HepG2 (cell line): ENCODE results near the gene SURF2.

ENCODE experiments used
- CREB3 ChIP-seq: sonication (generic); formaldehyde crosslinking; IDR thresholded peaks from 2 replicates; pipeline ENCODE4 v1.5.0; 2020; ENCODE audit warnings: missing genetic modification reagents
- FOXA3 ChIP-seq: IDR thresholded peaks from 2 replicates; pipeline ENCODE4 v1.6.1; 2016; ENCODE audit warnings: missing genetic modification reagents, missing compliant biosample characterization
- FOXJ3 ChIP-seq: sonication (generic); formaldehyde crosslinking; IDR thresholded peaks from 2 replicates; pipeline ENCODE4 v1.4.0; 2020; ENCODE audit warnings: missing genetic modification reagents, mild to moderate bottlenecking, borderline replicate concordance
- KLF16 ChIP-seq, 2 experiments: sonication (generic) in 1 of 2; formaldehyde crosslinking in 1 of 2; IDR thresholded peaks; 2 replicates each; pipeline versions ENCODE4 v1.6.1 to v1.8.0; 2016 to 2023; ENCODE audit warnings: missing genetic modification reagents in 2 of 2, missing compliant biosample characterization in 1 of 2
- KLF9 ChIP-seq: IDR thresholded peaks from 2 replicates; pipeline ENCODE4 v1.6.1; 2016; ENCODE audit warnings: low read depth
- KMT2B ChIP-seq: IDR thresholded peaks from 2 replicates; pipeline ENCODE4 v1.6.1; 2016; ENCODE audit warnings: missing genetic modification reagents, missing compliant biosample characterization
- PBX3 ChIP-seq: sonication (generic); formaldehyde crosslinking; IDR thresholded peaks from 2 replicates; pipeline ENCODE4 v1.8.1; 2023; ENCODE audit warnings: missing genetic modification reagents, inconsistent platforms, borderline replicate concordance
- POLR2A ChIP-seq, 2 experiments: IDR thresholded peaks; 2 replicates each; pipeline ENCODE4 v1.6.1; 2011; ENCODE audit warnings: low read depth in 2 of 2, low read length in 2 of 2, mild to moderate bottlenecking in 1 of 2, moderate library complexity in 1 of 2; ENCODE audit not compliant: insufficient read depth in 1 of 2
- POLR2AphosphoS5 ChIP-seq: IDR thresholded peaks from 2 replicates; pipeline ENCODE4 v1.6.1; 2012; ENCODE audit warnings: low read depth, low read length
- PRDM4 ChIP-seq: sonication (generic); formaldehyde crosslinking; IDR thresholded peaks from 2 replicates; pipeline ENCODE4 v1.9.0; 2021; ENCODE audit warnings: missing genetic modification reagents, borderline replicate concordance
- ZNF382 ChIP-seq: sonication (generic); formaldehyde crosslinking; IDR thresholded peaks from 2 replicates; pipeline ENCODE4 v1.5.0; 2020; ENCODE audit warnings: missing genetic modification reagents, mild to moderate bottlenecking, borderline replicate concordance
- TF ChIP-seq, protein P1 (sequence below): sonication (generic); formaldehyde crosslinking; IDR thresholded peaks from 2 replicates; pipeline ENCODE4 v1.4.0; 2020; ENCODE audit warnings: missing genetic modification reagents
- TF ChIP-seq, protein P2 (sequence below): IDR thresholded peaks from 2 replicates; pipeline ENCODE4 v1.6.1; 2012; ENCODE audit warnings: inconsistent platforms

GRCh38 chr9:133382507-133383141 is 26.3 kb downstream of the SURF2 start:
- TF ChIP-seq FOXA3 (CRISPR knock-in tag) (no peak), PBX3 (CRISPR knock-in tag) (no peak), POLR2AphosphoS5 (no peak), KMT2B (CRISPR knock-in tag) (no peak), CREB3 (no peak), PRDM4 (CRISPR knock-in tag) (no peak), KLF16 (CRISPR knock-in tag; IDR thresholded peaks at IDR 0.05) (no peak), FOXJ3 (CRISPR knock-in tag) (no peak), POLR2A (IDR thresholded peaks at IDR 0.05; ENCODE audit: insufficient read depth in 1 of 2, low read depth in 2 of 2, low read length in 2 of 2) (no peak), KLF9 (CRISPR knock-in tag) (no peak), ZNF382 (CRISPR knock-in tag) (no peak)
- TF ChIP-seq, protein P1, sequence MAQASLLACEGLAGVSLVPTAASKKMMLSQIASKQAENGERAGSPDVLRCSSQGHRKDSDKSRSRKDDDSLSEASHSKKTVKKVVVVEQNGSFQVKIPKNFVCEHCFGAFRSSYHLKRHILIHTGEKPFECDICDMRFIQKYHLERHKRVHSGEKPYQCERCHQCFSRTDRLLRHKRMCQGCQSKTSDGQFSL (CRISPR knock-in tag): no peak
- TF ChIP-seq, protein P2, sequence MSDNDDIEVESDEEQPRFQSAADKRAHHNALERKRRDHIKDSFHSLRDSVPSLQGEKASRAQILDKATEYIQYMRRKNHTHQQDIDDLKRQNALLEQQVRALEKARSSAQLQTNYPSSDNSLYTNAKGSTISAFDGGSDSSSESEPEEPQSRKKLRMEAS: no peak
